ENCODE measurements around the gene SH3BP2.

Gene SH3BP2

GRCh38 chr4:2856266-2856665, 63.4 kb downstream of the SH3BP2 start:
- DNase-seq (ENCODE audit: low read depth in 2 of 2): no peak

- DNase-seq (ENCODE audit: low read depth in 2 of 2): no peak
These were observed 64.6 kb downstream of the SH3BP2 start for GRCh38 chr4:2857349-2857927.

- DNase-seq (ENCODE audit: low read depth in 2 of 2): no peak
These were observed 65.7 kb downstream of the SH3BP2 start for GRCh38 chr4:2858451-2859217.

DNA sequence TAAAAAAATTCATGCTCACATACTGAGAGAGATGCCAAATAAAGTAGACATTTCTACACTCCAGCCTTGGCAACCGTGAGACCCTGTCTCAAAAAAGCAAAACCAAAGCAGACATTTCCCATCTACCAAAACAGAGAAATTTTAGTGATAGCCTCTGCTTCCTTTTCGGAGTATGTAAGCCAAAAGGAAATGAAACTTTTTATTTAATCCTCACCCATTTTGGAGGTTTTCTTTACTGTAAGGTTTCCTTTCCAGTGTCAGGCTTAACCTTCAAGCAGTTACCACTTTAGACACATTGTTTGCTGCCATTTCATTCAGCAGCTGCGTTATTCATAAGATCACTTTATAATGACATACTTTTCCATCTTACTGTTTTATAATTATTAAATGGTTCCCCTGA, 66.6 kb downstream of the SH3BP2 start:
- DNase-seq (ENCODE audit: low read depth in 2 of 2): no peak

DNA sequence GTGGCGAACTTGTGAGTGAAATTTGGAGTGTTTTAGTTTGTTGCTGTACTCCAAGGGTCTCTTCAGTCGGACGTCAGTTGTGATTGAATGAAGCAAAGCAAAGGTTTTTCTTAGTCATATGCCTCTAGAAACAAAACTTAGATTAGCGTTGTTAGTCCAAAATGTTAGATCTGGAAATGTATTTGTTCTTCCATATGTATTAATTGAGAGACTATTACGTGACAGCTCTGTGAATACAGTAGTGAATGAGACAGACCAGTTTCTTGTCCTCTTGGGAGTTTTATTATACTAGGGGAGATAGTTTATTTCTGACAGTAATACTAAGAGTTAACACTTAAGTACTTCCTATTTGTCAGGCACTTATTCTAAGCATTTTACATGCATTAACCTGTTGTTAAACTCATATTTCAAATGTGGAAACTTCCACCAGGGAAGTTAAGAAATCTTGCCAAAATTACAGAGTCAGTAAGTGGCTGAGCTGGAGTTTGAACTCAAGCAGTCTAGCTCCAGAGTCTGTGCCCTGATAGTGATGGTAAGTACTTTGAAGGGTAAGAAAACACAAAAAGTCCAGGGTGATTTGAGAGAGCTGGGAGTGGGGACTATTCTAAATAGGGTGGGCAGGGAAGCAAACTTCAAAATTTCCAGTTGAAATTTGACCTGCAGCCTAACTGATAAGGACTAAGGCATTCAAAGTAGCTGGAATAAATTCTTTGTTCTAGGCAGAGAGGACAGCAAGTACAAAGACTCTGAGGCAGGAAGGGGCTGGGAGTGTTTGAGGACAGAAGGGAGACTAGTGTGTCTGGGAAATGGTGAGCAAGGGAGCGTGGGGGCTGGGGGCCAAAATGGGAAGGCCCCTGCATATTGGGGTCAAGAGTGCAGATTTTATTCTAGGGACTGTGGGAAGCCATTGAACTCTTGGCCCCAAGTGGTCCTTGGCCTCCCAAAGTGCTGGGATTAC, 67.8 kb downstream of the SH3BP2 start:
- no peak for DNase-seq (ENCODE audit: low read depth in 2 of 2)

DNA sequence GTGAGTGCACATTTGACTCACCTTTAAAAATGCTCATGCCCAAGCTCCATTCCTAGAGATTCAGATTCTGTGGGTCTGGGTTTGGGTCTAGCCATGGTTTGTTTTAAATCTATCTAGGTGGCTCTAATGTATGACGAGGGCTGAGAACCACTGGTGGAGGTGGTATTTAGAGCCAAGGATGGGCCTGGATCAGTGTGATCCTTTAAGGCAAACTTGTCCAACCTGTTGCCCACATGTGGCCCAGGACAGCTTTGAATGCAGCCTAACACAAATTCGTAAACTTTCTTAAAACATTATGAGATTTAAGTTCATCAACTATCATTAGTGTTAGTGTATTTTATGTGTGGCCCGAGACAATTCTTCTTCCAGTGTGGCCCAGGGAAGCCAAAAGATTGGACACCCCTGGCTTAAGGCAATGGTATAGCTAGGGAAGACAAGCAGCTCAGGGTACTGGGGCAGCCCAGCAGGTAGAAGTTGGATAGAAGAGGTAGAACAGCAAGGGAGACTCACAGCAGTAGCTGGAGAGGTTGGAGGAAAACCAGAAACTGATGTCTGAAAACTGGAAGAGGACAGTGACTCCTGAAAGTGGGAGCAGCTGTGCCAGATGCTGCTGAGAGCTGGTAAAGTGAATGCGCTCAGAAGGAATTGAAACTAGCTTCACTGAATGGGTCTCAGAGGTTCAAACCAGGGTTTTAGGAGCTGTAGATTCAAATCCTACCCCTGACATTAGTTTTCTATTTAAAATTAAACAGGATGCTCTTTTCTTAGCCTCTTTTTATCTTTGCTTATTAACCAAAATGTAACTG, 68.9 kb downstream of the SH3BP2 start:
- no peak for DNase-seq (ENCODE audit: low read depth in 2 of 2)

DNA sequence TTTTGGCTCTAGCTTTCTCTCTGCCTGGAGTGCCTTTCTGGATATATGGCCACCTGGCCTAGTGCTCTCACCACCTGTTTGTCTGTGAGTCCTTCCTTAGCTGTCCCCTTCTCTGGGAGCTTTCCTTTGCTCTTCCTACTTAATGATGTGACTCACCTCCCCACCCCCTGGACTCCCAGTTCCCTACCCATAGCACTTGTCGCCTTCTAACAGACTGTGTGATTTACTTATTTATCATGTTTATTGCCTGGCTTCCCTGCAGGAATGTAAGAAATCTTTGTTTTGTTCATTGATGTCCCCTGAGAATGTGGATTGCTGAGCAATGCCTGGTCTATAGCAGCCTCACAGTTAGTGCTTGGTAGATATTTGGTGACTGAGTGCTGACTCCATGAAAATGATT, 69.6 kb downstream of the SH3BP2 start:
- no peak for DNase-seq (ENCODE audit: low read depth in 2 of 2)

GRCh38 chr4:2863649-2864048, 70.8 kb downstream of the SH3BP2 start:
- DNase-seq (ENCODE audit: low read depth in 2 of 2): no peak

GRCh38 chr4:2865196-2865780, 72.4 kb downstream of the SH3BP2 start:
- no peak for DNase-seq (ENCODE audit: low read depth in 2 of 2)

GRCh38 chr4:2866160-2866861, 73.4 kb downstream of the SH3BP2 start:
- DNase-seq (ENCODE audit: low read depth in 2 of 2): no peak

DNA sequence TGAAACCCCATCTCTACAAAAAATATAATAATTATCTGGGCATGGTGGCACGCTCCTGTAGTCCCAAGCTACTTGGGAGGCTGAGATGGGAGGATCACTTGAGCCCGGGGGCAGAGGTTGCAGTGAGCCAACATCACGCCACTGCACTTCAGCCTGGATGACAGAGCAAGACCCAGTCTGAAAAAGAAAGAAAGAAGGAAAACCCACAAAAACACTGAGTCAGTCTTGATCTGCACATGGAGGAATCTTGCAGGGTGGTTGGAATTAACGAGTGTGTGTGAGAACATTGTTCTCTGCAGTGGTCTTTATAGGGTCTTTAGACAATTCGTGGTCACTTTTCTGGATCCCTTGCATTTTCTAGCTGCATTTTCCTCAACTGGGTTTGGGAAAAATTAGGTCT, 74.0 kb downstream of the SH3BP2 start:
- DNase-seq (ENCODE audit: low read depth in 2 of 2): no peak

- DNase-seq (ENCODE audit: low read depth in 2 of 2): no peak
These were observed 75.0 kb downstream of the SH3BP2 start for GRCh38 chr4:2867758-2868491.

DNA sequence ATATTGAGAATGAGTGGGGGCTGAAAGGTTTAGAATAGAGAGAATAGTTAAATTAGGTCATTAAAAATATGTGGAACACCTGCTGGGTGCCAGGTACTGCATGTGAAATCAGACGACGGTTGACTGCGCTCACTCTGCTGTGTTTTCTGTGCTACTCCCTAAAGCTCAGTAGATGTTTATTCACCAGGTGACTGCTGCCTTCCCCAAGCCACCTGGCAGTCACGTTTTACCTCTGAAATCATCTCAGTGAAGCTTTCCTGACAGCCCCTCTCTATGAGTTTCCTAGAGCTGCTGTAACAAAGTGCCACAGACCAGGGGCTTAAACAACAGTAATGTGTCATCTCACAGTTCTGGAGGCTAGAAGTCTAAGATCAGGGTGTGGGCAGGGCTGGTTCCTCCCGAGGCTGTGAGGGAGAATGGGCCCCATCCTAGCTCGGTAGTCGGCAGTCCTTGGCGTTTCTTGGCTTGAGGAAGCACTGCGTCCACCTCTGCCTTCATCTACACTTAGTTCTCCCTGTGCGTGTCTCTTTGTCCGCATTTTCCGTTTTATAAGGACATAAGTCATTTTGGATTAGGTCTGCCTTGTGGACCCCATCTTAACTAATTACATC, 76.1 kb downstream of the SH3BP2 start:
- DNase-seq (ENCODE audit: low read depth in 2 of 2): no peak

- DNase-seq (ENCODE audit: low read depth in 2 of 2): no peak
These were observed 76.8 kb downstream of the SH3BP2 start for GRCh38 chr4:2869659-2870058.

GRCh38 chr4:2870082-2870481, 77.2 kb downstream of the SH3BP2 start:
- no peak for DNase-seq (ENCODE audit: low read depth in 2 of 2)

- DNase-seq (ENCODE audit: low read depth in 2 of 2): no peak
These were observed 78.6 kb downstream of the SH3BP2 start for GRCh38 chr4:2871466-2871865.

- DNase-seq (ENCODE audit: low read depth in 2 of 2): no peak
These were observed 79.0 kb downstream of the SH3BP2 start for GRCh38 chr4:2871911-2872310.

GRCh38 chr4:2873329-2873728, 80.4 kb downstream of the SH3BP2 start:
- no peak for DNase-seq (ENCODE audit: low read depth in 2 of 2)

DNA sequence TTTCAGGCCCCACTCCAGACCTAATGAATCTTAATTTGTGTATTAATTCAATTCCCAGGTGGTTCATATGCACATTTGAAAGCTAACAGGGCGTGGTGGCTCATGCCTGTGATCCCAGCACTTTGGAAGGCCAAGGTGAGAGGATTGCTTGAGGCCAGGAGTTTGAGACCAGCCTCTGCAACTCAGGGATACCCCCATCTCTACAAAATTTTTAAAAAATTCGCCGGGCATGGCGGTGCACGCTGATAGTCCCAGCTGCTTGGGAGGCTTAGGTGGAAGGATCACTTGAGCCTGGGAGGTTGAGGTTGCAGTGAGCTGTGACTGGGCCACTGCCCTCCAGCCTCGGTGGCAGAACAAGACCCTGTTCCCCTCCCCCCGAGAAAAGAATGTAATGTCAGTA, 82.0 kb downstream of the SH3BP2 start:
- DNase-seq (ENCODE audit: low read depth in 2 of 2): no peak

- DNase-seq (ENCODE audit: low read depth in 2 of 2): no peak
These were observed 82.7 kb downstream of the SH3BP2 start for GRCh38 chr4:2875556-2875955.

Measured in stimulated activated CD8-positive, alpha-beta memory T cell treated with anti-CD3 and anti-CD28 coated beads, Interleukin-7, amount 100 ng/mL, for 1 hour (primary cell).